ENCODE measurements around the gene OAS2.

Gene OAS2

DNA sequence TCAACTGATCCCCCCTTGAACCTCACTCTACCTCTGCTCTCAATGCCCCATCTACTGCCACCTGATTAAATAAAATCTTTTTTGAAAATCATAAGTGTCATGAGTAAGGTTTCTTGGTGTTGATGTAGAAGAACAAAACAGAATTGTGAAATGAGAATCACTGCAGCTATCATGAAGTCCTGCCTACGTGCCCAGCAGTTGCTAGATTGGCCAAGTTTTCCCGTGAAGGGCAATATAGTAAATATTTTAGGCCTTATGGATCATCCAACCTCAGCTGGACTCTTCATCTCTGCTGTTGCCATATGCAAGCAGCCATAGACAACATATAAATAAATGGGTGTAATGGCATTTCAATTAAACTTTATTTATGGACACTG is 45.2 kb upstream of the OAS2 start:
- Histone ChIP-seq H3K27ac (no peak overlapping the region), H3K4me3 (ENCODE audit: low read depth, low read length) (no peak overlapping the region), H3K27me3 (ENCODE audit: insufficient read depth, low read depth, severe bottlenecking) (peaks cover 62% of the 10 kb centered on the region), H3K9me3 (ENCODE audit: severe bottlenecking) (peaks cover 13% of the 10 kb centered on the region), H3K36me3 (no peaks in the 10 kb centered on the region)
- TF ChIP-seq, protein P1, sequence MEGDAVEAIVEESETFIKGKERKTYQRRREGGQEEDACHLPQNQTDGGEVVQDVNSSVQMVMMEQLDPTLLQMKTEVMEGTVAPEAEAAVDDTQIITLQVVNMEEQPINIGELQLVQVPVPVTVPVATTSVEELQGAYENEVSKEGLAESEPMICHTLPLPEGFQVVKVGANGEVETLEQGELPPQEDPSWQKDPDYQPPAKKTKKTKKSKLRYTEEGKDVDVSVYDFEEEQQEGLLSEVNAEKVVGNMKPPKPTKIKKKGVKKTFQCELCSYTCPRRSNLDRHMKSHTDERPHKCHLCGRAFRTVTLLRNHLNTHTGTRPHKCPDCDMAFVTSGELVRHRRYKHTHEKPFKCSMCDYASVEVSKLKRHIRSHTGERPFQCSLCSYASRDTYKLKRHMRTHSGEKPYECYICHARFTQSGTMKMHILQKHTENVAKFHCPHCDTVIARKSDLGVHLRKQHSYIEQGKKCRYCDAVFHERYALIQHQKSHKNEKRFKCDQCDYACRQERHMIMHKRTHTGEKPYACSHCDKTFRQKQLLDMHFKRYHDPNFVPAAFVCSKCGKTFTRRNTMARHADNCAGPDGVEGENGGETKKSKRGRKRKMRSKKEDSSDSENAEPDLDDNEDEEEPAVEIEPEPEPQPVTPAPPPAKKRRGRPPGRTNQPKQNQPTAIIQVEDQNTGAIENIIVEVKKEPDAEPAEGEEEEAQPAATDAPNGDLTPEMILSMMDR (IDR thresholded peaks at IDR 0.05; ENCODE audit: low read depth, low read length): no peak
- no peak for DNase-seq

DNA sequence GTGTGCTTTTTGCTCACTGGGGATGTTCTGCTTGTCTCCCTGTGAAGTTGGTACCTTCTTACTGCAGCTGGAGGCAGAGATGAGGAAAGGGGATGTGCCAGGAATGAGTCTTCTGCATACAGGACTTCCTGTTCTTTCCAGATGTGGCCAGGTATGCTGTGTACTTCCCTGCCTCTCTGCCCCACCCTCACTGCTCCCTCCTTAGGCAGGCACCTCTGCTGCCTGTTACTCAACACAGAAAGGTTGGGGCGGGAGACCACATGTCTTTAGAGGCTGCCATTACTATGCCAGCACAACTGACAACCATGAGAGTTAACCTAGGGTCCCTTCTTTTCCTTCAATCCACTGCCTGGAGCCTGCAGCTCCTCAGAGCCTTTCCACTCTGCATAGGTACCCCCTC is 42.1 kb upstream of the OAS2 start:
- no peak for DNase-seq
- TF ChIP-seq, protein P1 (IDR thresholded peaks at IDR 0.05; ENCODE audit: low read depth, low read length): no peak
- Histone ChIP-seq H3K4me3 (ENCODE audit: low read depth, low read length) (no peak overlapping the region), H3K27me3 (ENCODE audit: insufficient read depth, low read depth, severe bottlenecking) (peaks cover 68% of the 10 kb centered on the region), H3K27ac (no peak overlapping the region), H3K9me3 (ENCODE audit: severe bottlenecking) (peaks cover 8% of the 10 kb centered on the region), H3K36me3 (no peaks in the 10 kb centered on the region)

DNA sequence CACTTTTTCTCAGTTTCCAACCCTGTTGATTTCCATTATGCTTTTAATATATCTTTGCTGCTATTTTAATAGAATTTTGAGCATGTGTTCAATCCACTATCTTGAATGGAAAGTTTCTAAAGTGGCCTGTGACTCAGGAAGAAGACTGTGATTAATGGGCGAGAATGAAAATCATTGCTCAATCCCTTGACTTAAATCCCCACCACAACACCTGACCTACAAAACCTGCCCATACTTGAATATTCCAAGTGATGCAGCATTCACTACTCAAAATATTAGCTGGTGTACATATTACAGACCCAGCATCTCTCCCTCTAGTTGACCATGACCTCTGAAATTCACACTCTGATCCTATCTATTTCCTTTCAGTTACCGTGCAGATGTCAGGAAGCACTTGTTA is 41.4 kb upstream of the OAS2 start:
- peaks cover 70% of the 10 kb centered on the region for H3K27me3 ChIP-seq (ENCODE audit: insufficient read depth, low read depth, severe bottlenecking)
- H3K36me3 ChIP-seq: no peaks in the 10 kb centered on the region
- TF ChIP-seq, protein P1 (IDR thresholded peaks at IDR 0.05; ENCODE audit: low read depth, low read length): no peak
- peaks cover 8% of the 10 kb centered on the region for H3K9me3 ChIP-seq (ENCODE audit: severe bottlenecking)
- H3K27ac ChIP-seq: no peak overlapping the region
- no peak overlapping the region for H3K4me3 ChIP-seq (ENCODE audit: low read depth, low read length)
- DNase-seq: no peak

DNA sequence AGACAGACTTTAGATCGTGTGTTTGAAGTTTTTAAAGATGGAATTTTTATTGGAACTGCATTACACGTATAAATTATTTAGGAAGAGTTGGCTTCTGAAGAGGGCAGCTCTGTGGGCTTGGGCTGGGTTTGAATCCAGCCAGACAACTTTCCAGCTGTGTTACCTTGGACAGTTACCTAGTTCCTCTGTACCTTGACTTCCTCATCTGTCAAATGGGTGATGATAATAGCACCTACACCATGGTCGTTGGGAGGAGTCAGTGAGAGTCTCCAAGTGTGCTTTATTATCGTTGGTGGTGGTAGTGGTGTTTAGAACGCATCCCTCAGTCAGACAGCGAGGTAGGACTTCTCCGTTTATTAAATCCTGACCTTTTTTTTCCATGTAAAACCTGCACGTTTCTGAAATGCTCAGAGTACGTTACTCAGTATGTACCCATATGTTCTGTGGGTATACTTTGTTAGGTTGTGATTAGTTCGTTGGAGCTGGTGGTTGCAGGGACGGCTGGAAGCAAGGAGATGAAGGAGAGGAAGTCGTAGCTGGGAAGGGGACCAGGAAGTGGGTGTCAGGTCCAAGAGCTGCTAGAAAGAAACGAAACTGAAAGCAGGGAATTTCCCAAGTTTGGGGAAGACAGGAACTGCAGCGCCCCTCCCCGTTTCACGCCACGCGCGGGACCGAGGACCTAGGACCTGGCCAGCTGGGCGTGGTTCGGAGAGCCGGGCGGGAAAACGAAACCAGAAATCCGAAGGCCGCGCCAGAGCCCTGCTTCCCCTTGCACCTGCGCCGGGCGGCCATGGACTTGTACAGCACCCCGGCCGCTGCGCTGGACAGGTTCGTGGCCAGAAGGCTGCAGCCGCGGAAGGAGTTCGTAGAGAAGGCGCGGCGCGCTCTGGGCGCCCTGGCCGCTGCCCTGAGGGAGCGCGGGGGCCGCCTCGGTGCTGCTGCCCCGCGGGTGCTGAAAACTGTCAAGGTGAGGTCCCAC is 40.3 kb upstream of the OAS2 start, which contains the start of gene OAS3:
Gene OAS3 (plus strand): TSS at position 734 of the 979 bp plus-strand sequence. CDS start 57 bp downstream, at position 791.
- no peak within 1 kb of the TSS for H3K27ac ChIP-seq

DNA sequence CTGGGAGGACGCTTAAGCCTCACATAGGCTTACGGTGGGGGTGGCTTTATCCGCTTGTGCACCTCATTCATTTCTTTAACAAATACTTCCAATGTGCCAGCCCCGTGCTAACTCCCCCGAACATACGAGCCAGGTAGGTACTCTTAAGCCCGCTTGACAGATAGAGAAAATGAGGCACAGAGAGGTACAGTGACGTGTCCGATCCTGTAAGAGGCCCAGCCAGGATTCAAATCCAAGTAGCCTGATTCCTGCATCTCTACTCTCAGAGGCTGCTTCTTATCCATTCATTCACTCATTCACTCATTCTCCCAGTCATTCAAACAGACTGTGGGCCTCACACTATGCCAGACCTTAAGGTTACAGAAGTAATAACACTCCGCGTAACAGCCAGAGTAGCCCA is 39.6 kb upstream of the OAS2 start:
- peaks cover 72% of the 10 kb centered on the region for H3K27me3 ChIP-seq (ENCODE audit: insufficient read depth, low read depth, severe bottlenecking)
- peak overlapping the region; percentile 55 for H3K4me3 ChIP-seq (ENCODE audit: low read depth, low read length)
- H3K9me3 ChIP-seq (ENCODE audit: severe bottlenecking): peaks cover 8% of the 10 kb centered on the region
- TF ChIP-seq, protein P1 (IDR thresholded peaks at IDR 0.05; ENCODE audit: low read depth, low read length): no peak
- no peak for DNase-seq
- H3K36me3 ChIP-seq: no peaks in the 10 kb centered on the region
- H3K27ac ChIP-seq: no peak overlapping the region

More for the DNA sequence above, 40.3 kb upstream of the OAS2 start, which contains the start of gene OAS3:
- peaks cover 71% of the 10 kb centered on the region for H3K27me3 ChIP-seq (ENCODE audit: insufficient read depth, low read depth, severe bottlenecking)
- peaks cover 8% of the 10 kb centered on the region for H3K9me3 ChIP-seq (ENCODE audit: severe bottlenecking)
- TF ChIP-seq, protein P1 (IDR thresholded peaks at IDR 0.05; ENCODE audit: low read depth, low read length): no peak
- no peaks in the 10 kb centered on the region for H3K36me3 ChIP-seq
- peak; percentile 25 for DNase-seq
- H3K4me3 ChIP-seq (ENCODE audit: low read depth, low read length): peak within 1 kb of the TSS; percentile 55
